Upper lobe of right lung (tissue), 1 donor: ENCODE measurements around the gene KRTAP9-6. TPM values are rescaled to one million over a fixed set of nuclear protein-coding genes. Genes with fewer than 3 reads are reported as not detected.

Source experiments
- ATAC-seq: fragments of 200-7000 bp; cut with Tn5 transposase; one replicate; pipeline ENCODE4 v1.9.1; 2020; ENCODE audit warnings: mild to moderate bottlenecking, moderate library complexity
- DNase-seq: peaks from one replicate; pipeline ENCODE4 v3.0.0-alpha.2; 2020
- H3K27ac ChIP-seq: fragments of 200-600 bp; one replicate; pipeline ENCODE4 v1.8.0; 2022
- H3K27me3 ChIP-seq: fragments of 200-600 bp; one replicate; pipeline ENCODE4 v1.8.0; 2022; ENCODE audit warnings: mild to moderate bottlenecking
- H3K36me3 ChIP-seq: fragments of 200-600 bp; one replicate; pipeline ENCODE4 v1.8.0; 2022
- H3K4me1 ChIP-seq: fragments of 200-600 bp; one replicate; pipeline ENCODE4 v1.8.0; 2022
- H3K4me3 ChIP-seq: fragments of 200-600 bp; one replicate; pipeline ENCODE4 v1.8.0; 2022; ENCODE audit warnings: mild to moderate bottlenecking
- H3K9me3 ChIP-seq: fragments of 200-600 bp; one replicate; pipeline ENCODE4 v1.8.0; 2022
- intact Hi-C: fragments of 100-400 bp; cut with DNase I; formaldehyde crosslinking; loops from one replicate; pipeline ENCODE4 v1.11.0; 2022
- total RNA-seq: library from RNA; stranded (reverse); fragmentation: NEBNext Ultra II Directional; extraction: Animal tissue kit (Norgen Biotek cat#: 25700); gene quantifications from one replicate; pipeline ENCODE4 v1.2.1, GENCODE V29; 2021
- TF ChIP-seq, protein P1 (sequence below): fragments of 200-600 bp; IDR thresholded peaks from one replicate; pipeline ENCODE4 v1.8.0; 2022; ENCODE audit warnings: antibody characterized with exemption
- donor health status: DM: no; HTN: yes; CAD: no; lungs with severe emphysema.

KRTAP9-6 gene
- total RNA-seq, 1 donor from 2014 or later, result not detected

DNA sequence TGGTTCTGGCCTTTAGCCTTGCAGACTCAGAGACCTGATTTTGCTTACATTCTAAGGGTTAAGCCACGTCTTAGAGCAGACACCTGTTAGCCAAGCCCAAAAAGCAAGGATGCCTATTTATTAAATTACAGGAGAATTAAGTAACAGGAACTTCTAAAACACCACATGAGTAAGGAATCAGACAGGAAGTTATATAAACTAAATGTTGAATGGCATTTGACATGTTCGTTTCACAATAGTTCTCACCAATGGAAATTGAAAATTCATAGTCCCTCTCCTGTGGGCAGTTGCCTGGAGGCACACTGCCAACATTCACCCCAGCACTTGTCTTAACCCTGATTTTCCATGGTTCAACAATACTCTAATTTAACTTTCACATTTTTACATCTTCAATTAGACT is 19.4 kb downstream of the KRTAP9-6 start:
- ATAC-seq (no peak), DNase-seq (no peak)
- H3K9me3 ChIP-seq, result no peaks in the 10 kb centered on the region
- H3K4me1 ChIP-seq, result no peaks in the 10 kb centered on the region
- H3K27me3 ChIP-seq, result no peaks in the 10 kb centered on the region
- intact Hi-C loops, result no loop called here
- no peaks in the 10 kb centered on the region for H3K36me3 ChIP-seq
- no peak overlapping the region for H3K27ac ChIP-seq
- TF ChIP-seq, protein P1, sequence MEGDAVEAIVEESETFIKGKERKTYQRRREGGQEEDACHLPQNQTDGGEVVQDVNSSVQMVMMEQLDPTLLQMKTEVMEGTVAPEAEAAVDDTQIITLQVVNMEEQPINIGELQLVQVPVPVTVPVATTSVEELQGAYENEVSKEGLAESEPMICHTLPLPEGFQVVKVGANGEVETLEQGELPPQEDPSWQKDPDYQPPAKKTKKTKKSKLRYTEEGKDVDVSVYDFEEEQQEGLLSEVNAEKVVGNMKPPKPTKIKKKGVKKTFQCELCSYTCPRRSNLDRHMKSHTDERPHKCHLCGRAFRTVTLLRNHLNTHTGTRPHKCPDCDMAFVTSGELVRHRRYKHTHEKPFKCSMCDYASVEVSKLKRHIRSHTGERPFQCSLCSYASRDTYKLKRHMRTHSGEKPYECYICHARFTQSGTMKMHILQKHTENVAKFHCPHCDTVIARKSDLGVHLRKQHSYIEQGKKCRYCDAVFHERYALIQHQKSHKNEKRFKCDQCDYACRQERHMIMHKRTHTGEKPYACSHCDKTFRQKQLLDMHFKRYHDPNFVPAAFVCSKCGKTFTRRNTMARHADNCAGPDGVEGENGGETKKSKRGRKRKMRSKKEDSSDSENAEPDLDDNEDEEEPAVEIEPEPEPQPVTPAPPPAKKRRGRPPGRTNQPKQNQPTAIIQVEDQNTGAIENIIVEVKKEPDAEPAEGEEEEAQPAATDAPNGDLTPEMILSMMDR, result no peak
- H3K4me3 ChIP-seq, result no peak overlapping the region

DNA sequence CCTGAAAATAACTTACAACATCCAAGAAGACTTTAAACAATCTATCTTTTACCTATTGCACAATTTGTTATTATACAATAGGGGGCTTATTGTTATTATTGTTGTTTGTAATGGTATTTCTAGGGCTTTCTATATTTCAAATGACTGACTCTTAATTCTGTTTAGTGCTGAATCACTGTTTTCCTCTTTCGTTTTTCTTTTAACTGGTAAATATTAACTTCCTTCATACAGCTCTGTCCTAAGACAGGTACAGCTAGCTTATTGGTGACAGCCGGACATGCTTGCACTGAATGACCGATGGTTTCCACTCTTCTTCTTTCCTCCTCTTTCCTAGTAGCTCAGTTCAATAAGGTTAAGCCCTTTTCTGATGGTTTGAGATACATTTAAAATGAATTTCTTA is 21.9 kb downstream of the KRTAP9-6 start:
- H3K27ac ChIP-seq, result no peak overlapping the region
- no peak for DNase-seq
- H3K36me3 ChIP-seq, result no peaks in the 10 kb centered on the region
- no peak overlapping the region for H3K4me3 ChIP-seq
- no peaks in the 10 kb centered on the region for H3K27me3 ChIP-seq
- no peak for ATAC-seq
- intact Hi-C loops, result no loop called here
- H3K4me1 ChIP-seq, result no peaks in the 10 kb centered on the region
- H3K9me3 ChIP-seq, result no peaks in the 10 kb centered on the region
- TF ChIP-seq, protein P1, result no peak

DNA sequence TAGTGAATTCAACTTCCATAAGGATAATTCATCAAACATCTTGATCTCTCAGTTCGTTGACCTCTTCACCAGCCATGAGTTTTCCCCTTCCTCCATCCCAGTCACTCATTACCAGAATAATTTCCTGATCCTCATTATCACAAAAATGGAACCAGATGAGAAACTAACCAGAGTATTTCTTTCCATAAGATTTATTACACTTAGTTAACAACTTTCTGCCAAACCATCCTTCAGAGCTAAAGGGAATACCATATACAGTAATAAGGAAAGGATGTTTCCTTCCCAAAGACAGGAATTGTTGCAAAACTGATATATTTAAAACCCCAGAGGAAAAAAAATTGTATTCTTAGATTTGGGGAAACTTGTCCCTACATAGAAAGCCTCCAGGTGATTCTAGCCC is 28.8 kb downstream of the KRTAP9-6 start:
- ATAC-seq (no peak), DNase-seq (no peak)
- H3K27me3 ChIP-seq, result no peaks in the 10 kb centered on the region
- H3K4me1 ChIP-seq, result no peaks in the 10 kb centered on the region
- no peak overlapping the region for H3K27ac ChIP-seq
- intact Hi-C loops, result no loop called here
- no peaks in the 10 kb centered on the region for H3K36me3 ChIP-seq
- no peak overlapping the region for H3K4me3 ChIP-seq
- TF ChIP-seq, protein P1, result no peak
- no peaks in the 10 kb centered on the region for H3K9me3 ChIP-seq

DNA sequence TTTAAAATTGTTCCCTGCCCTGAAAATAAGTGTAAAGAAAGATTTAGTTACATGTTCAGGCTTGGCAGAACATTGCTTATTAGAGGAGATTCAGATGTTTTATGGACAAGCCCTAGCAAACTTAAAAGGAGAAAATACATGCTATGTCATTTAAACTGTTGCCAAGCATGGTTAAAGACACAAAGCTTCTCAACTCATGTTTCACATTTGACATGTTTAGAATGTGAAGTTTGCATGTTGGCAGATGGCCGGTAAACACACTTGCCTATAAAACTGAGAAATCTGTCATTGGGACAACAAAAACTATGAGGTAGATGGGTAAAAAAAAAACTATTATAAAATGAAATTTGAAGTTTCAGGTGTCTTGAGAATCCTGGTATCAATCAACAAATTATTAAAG is 31.7 kb downstream of the KRTAP9-6 start:
- DNase-seq (no peak), ATAC-seq (no peak)
- Histone ChIP-seq H3K27ac (no peak overlapping the region), H3K27me3 (no peaks in the 10 kb centered on the region), H3K36me3 (no peaks in the 10 kb centered on the region), H3K4me1 (no peaks in the 10 kb centered on the region), H3K4me3 (no peak overlapping the region), H3K9me3 (no peaks in the 10 kb centered on the region)
- intact Hi-C loops, result no loop called here
- TF ChIP-seq, protein P1, result no peak

DNA sequence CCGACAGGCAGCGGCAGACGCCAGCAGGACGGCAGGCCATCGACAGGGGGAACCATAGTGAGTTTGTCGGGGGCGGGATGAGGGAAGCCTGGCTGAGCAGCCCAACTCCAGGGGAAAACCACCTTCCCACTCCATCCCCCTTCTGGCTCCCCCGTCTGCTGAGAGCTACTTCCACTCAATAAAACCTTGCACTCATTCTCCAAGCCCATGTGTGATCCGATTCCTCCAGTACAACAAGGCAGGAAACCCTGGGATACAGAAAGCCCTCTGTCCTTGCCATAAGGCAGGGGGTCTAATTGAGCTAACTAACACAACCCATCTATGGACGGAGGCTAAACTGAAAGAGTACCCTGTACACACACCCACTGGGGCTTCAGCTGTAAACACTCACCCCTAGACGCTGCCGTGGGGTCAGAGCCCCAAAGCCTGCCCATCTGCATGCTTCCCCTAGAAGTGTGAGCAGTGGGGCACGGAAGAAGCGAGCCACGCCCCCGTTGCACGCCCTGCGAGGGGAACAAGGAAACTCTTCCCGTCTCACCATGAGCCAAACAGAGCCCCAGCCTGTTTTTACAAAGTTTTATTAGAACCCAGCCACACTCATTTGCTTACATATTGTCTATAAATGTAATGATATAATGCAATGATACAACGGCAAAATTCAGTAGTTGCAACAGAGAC is 33.4 kb downstream of the KRTAP9-6 start:
- H3K36me3 ChIP-seq, result no peaks in the 10 kb centered on the region
- no peak overlapping the region for H3K4me3 ChIP-seq
- DNase-seq, result no peak
- no peaks in the 10 kb centered on the region for H3K27me3 ChIP-seq
- no peak for ATAC-seq
- TF ChIP-seq, protein P1, result no peak
- H3K4me1 ChIP-seq, result no peaks in the 10 kb centered on the region
- no peaks in the 10 kb centered on the region for H3K9me3 ChIP-seq
- H3K27ac ChIP-seq, result no peak overlapping the region
- intact Hi-C loops, result no loop called here
